Hematopoietic multipotent progenitor cell treated with erythropoietin and hydrocortisone succinate and interleukin-3 and kit ligand, for 17 days (in vitro differentiated cells): ENCODE results near the gene ZNF205.
"Not testable (repeated sequence)": the region's sequence is repeated elsewhere in the genome, so short reads cannot be mapped to it uniquely, and the experiment has no call there.

Source experiments
- DNase-seq: peaks from one replicate; pipeline ENCODE4 v3.0.0-alpha.2; 2015; ENCODE audit warnings: low spot score

Gene ZNF205

DNA sequence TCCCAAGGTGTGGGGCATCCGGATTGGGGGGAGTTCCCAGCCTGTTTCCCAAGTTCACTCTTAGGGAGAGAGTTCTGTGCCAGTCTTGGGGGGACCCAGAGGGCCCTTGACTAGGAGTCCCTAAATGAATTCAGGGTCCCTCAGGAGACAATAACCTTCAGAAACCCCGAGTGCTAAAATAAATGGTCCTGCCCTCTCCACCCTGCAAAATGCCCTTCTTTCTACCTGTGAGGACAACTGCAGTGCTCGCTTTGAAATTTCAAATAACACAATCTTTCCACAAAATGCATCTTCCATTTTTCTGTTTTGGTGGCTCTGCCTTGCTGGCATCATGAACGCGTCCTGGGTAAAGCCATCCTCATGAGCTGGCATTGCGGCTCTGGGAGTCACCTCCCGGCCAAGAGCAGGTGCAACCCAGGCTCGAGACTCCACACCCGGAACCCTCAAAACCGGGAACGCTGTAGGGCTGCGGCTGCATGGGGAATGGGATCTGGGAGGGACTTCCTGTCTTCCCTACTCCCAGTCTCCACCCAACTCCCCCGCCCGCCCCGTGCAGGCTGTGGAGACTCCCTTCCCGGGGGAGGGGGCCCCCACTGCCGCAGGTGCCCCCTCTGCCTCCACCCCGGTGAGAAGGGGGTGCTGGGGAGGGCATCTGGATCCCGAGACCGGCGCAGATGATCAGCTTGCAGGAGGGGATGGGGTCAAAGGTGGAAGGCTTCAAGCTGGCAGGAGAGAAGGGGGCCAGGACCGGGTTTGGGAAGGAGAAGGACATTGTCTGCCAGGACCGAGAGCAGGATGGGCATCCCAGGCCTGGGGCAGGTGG, at the start of gene ZNF205:
ZNF205 (plus strand) TSS at position 529 of the 823 bp plus-strand sequence. CDS start 845 bp downstream, outside the sequence.
- no peak for DNase-seq

DNA sequence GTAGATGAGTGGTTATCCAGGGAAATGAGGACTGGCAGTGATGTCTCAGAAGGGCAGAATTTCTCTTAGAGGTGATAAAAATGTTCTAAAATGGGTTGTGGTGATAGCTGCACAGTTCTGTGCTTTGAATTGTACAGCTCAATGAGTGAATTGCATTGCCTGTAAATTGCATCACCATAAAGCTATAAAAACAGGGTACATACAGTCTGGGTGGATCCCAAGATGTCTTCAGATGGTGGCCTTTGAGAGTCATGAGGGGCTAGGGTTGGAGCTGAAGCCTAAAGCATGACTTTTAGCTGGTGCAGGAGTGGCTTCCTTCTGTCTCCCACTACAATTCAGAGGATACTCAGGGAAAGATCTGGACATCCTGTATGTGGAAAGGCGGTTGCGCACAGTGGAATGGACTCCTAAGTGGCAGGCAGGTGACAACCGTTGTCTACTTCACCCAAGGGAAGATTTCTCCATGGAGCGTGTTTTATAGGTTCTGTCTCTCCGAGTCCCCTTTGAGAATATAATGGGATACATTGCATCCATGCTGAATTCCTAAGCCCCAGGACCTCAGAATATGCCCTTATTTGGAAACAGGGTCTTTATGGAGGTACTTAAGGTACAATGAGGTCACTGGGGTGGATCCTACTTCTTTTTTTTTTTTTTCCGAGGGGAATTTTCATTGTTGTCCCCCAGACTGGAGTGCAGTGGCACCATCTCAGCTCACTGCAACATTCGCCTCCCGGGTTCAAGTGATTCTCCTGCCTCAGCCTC, 48.6 kb upstream of the ZNF205 start:
- no peak for DNase-seq

DNA sequence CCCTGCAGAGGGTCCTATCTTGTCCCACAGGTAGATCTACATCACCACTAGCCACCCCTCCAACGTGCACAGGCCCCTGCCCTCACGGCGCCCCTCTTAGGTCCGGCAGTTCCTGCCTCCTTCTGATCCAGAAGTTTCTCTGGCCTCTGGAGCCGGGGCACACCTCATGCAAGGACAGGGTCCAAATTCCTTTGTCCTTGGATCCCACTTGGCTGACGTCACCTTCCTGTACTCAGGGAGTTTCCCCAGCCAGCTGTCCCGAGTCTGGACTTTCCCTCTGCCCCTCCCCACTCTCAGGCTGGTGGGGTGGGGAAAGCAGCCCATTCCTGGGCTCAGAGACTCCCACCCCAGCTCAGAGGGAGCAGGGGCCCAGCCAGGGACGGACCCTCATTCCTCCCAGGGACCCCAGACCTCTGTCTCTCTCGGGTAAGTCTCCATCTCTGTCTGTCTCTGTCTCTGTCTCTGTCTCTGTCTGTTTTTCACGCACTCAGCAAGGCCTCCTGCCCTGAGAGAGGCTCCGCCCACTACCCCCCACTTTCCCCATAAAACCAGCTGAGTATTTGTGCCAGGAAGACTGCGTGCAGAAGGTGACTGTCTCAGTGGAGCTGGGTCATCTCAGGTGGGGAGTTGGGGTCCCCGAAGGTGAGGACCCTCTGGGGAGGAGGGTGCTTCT, 47.2 kb upstream of the ZNF205 start, which contains the start of gene IL32:
IL32 (plus strand) TSS at position 572 of the 673 bp plus-strand sequence. CDS start 172 bp downstream, outside the sequence.
- no peak for DNase-seq

GRCh38 chr16:3065742-3066439, 46.5 kb upstream of the ZNF205 start:
- no peak for DNase-seq

GRCh38 chr16:3066440-3066748, 46.0 kb upstream of the ZNF205 start:
- no peak for DNase-seq

DNA sequence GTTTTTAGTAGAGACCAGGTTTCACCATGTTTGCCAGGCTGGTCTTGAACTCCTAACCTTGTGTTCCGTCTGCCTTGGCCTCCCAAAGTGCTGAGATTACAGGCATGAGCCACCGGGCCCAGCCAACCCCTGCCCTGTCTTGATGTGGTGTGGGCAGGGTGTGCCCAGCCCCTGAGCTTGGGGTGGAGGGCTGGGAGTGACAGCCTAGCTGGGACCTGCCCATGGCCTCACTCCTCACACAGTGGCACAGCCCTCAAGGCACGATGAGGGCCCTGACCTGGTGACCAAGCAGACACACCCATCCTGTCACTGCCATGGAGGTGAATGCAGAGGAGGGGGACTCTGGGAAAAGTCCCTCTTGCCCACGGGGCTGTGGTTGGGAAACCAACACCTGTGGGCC, 43.9 kb upstream of the ZNF205 start:
- no peak for DNase-seq

- DNase-seq: not testable (repeated sequence)
Observed at GRCh38 chr16:3069146-3069545, 43.2 kb upstream of the ZNF205 start.

- no peak for DNase-seq
Observed at GRCh38 chr16:3070608-3071111, 41.7 kb upstream of the ZNF205 start.

DNA sequence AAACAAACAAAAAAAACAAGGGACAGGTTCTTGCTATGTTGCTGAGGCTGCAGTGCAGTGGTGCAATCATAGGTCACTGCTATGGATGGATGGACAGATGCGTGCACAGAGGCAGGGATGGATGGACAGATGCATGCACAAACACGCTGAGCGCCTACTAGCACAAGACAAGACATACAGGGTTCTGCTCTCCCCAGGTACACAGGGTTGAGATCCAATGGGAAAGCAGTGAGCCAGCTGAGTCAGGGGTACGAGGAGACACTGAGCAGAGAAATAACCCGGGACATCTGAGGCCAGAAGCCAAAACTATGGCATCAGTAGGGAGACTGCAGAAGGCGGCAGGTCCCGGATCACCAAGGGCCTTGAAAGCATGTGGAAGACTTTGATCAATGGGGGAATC, 40.7 kb upstream of the ZNF205 start:
- no peak for DNase-seq

GRCh38 chr16:3072148-3072547, 40.2 kb upstream of the ZNF205 start:
- DNase-seq: not testable (repeated sequence)

- DNase-seq: not testable (repeated sequence)
Observed at GRCh38 chr16:3072576-3073263, 39.7 kb upstream of the ZNF205 start.

GRCh38 chr16:3073448-3073847, 38.9 kb upstream of the ZNF205 start:
- no peak for DNase-seq

DNA sequence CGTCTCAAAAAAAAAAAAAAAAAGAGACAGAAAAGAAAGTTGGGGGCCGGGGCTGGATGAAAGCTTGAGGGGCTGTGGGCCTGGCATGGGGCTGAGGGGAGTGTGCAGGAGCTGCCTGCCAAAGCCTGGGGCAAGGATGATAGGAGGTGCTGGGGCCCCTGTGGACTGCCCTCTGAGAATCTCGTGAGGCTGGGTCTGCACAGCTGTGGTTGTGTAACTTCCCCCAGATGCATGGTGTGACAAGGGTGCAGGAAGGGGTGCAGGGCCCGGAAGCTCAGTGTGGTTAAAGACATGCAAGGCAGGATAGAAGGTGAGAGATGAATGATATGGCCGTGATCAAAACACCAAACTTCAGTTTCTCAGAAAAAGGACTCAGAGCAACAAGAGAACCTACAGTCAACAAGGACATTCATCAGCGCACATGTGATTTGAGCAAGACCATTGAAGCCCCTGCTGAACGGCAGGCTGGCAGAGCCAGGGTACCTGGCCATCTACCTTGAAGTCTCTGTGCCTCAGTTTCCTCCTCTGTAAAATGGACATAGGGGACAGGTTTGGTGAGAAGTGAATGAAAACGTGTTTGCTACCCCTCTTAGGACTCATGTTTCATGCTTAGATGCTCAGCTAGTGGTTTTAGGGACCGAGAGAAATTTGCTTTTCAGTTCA, 37.4 kb upstream of the ZNF205 start:
- DNase-seq: no peak

DNA sequence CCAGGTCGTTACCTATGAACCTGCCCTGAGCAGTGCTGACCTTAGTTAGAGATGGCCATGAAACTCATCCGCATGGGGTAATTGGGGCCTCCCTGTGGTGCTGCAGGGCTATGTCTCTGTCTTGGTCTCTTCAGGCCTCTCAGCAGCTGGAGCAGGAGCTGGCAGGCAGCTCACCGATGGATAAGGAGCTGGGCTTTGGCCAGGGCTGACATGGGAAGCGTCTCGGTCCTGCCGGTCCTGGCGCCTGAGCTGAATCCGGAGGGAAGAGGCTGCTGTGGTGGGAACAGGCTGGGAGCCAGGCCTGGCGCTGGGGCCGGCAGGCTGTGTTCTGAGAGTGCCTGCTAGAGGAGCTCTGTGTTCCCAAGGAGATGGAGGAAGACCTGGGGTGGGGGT, 36.9 kb upstream of the ZNF205 start:
- DNase-seq: no peak

DNA sequence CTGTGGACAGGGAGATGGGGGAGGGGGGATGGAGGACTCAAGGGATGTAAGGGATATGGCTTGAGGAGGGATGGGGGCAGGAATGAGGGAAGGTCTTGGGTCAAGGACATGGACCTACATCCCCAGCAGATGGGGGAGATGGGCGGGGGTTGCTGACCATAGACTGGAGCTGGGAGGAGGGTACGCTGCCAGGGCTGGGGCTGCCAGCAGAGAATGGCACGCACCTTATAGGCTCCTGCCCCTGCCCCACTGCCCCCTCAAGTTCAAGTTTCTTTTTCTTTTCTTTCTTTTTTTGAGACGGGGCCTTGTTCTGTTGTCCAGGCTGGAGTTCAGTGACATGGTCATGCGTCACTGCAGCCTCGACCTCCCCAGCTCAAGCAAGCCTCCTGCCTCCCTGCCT, 36.4 kb upstream of the ZNF205 start:
- not testable (repeated sequence) for DNase-seq

GRCh38 chr16:3076577-3076976, 35.8 kb upstream of the ZNF205 start:
- no peak for DNase-seq

- DNase-seq: no peak
Observed at GRCh38 chr16:3080024-3080423, 32.4 kb upstream of the ZNF205 start.

GRCh38 chr16:3081957-3082356, 30.4 kb upstream of the ZNF205 start:
- not testable (repeated sequence) for DNase-seq

GRCh38 chr16:3083408-3083807, 29.0 kb upstream of the ZNF205 start:
- DNase-seq: not testable (repeated sequence)

DNA sequence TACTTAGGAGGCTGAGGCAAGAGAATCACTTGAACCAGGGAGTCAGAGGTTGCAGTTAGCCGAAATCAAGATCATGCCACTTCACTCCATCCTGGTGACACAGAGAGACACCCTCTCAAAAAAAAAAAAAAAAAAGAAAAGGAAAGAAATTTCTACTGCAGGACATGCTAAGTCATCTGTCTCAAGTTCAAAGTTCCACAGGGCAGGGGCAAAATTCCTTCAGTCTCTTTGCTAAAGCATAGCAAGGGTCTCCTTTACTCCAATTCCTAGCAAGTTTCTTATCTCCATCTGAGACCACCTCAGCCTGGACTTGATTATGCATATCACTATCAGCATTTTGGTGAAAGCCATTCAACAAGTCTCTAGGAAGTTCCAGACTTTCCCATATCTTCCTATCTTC, 27.9 kb upstream of the ZNF205 start:
- no peak for DNase-seq
